HG03432 (cell line): ENCODE measurements around the gene TTC28.
"Not testable (repeated sequence)": the region's sequence is repeated elsewhere in the genome, so short reads cannot be mapped to it uniquely, and the experiment has no call there.

ENCODE experiments used
- ATAC-seq: cut with Tn5 transposase; IDR thresholded peaks from one replicate; pipeline ENCODE4 v1.9.1; 2021; ENCODE audit warnings: mild to moderate bottlenecking, moderate library complexity; ENCODE audit not compliant: unreplicated experiment

TTC28 gene

GRCh38 chr22:28609921-28610320 lies 69.7 kb downstream of the TTC28 start:
- no peak for ATAC-seq

- ATAC-seq = no peak
Observed at GRCh38 chr22:28608546-28608945, 71.1 kb downstream of the TTC28 start.

GRCh38 chr22:28607795-28608194 lies 71.8 kb downstream of the TTC28 start:
- ATAC-seq = no peak

GRCh38 chr22:28604966-28605761 lies 74.5 kb downstream of the TTC28 start:
- no peak for ATAC-seq

- ATAC-seq = no peak
Observed at GRCh38 chr22:28601915-28602314, 77.7 kb downstream of the TTC28 start.

- ATAC-seq = no peak
Observed at GRCh38 chr22:28600546-28601143, 79.0 kb downstream of the TTC28 start.

- ATAC-seq = no peak
Observed at GRCh38 chr22:28599693-28600092, 79.9 kb downstream of the TTC28 start.

GRCh38 chr22:28597665-28598064 lies 82.0 kb downstream of the TTC28 start:
- ATAC-seq = no peak

- no peak for ATAC-seq
Observed at GRCh38 chr22:28594797-28595462, 84.7 kb downstream of the TTC28 start.

GRCh38 chr22:28594076-28594796 lies 85.4 kb downstream of the TTC28 start:
- no peak for ATAC-seq

- ATAC-seq = no peak
Observed at GRCh38 chr22:28593299-28593698, 86.3 kb downstream of the TTC28 start.

GRCh38 chr22:28589102-28589750 lies 90.4 kb downstream of the TTC28 start:
- ATAC-seq = no peak

- no peak for ATAC-seq
Observed at GRCh38 chr22:28585324-28585723, 94.3 kb downstream of the TTC28 start.

GRCh38 chr22:28582806-28583205 lies 96.8 kb downstream of the TTC28 start:
- no peak for ATAC-seq

GRCh38 chr22:28581016-28581415 lies 98.6 kb downstream of the TTC28 start:
- no peak for ATAC-seq

GRCh38 chr22:28576162-28576561 lies 103.5 kb downstream of the TTC28 start:
- no peak for ATAC-seq

GRCh38 chr22:28574159-28574788 lies 105.4 kb downstream of the TTC28 start:
- no peak for ATAC-seq

- no peak for ATAC-seq
Observed at GRCh38 chr22:28570696-28571373, 108.8 kb downstream of the TTC28 start.

- not testable (repeated sequence) for ATAC-seq
Observed at GRCh38 chr22:28568974-28569373, 110.7 kb downstream of the TTC28 start.

- no peak for ATAC-seq
Observed at GRCh38 chr22:28568099-28568498, 111.5 kb downstream of the TTC28 start.
